HepG2 (cell line): Measurements from ENCODE around the gene ITGA7. TPM values are rescaled to one million over a fixed set of nuclear protein-coding genes. Genes with fewer than 3 reads are reported as not detected.

Source experiments
- DPF2 ChIP-seq: sonication (generic); formaldehyde crosslinking; IDR thresholded peaks from 2 replicates; pipeline ENCODE4 v1.4.0; 2020; ENCODE audit warnings: mild to moderate bottlenecking, low read depth, missing genetic modification reagents, borderline replicate concordance
- GATAD2A ChIP-seq: IDR thresholded peaks from 2 replicates; pipeline ENCODE4 v1.6.1; 2016
- JUN ChIP-seq: sonication (generic); formaldehyde crosslinking; IDR thresholded peaks from 2 replicates; pipeline ENCODE4 v1.4.0; 2020; ENCODE audit warnings: mild to moderate bottlenecking, missing genetic modification reagents
- SP4 ChIP-seq: sonication (generic); formaldehyde crosslinking; IDR thresholded peaks from 2 replicates; pipeline ENCODE4 v1.8.1; 2023; ENCODE audit warnings: mild to moderate bottlenecking, missing genetic modification reagents
- TCF12 ChIP-seq, 2 experiments: fragments of 450-650 bp in 1 of 2; sonication (generic) in 1 of 2; formaldehyde crosslinking in 1 of 2; IDR thresholded peaks; 2 replicates each; pipeline versions ENCODE4 v1.6.1 to v1.8.0; 2017 to 2022; ENCODE audit warnings: antibody characterized with exemption in 1 of 2, mild to moderate bottlenecking in 1 of 2, missing genetic modification reagents in 1 of 2, moderate library complexity in 1 of 2
- ZBTB3 ChIP-seq: sonication (generic); formaldehyde crosslinking; IDR thresholded peaks from 2 replicates; pipeline ENCODE4 v1.4.0; 2020; ENCODE audit warnings: low read depth, mild to moderate bottlenecking, moderate library complexity, missing genetic modification reagents, borderline replicate concordance
- ZNF180 ChIP-seq: sonication (generic); formaldehyde crosslinking; IDR thresholded peaks from 2 replicates; pipeline ENCODE4 v1.4.0; 2020; ENCODE audit warnings: low read depth, missing genetic modification reagents, borderline replicate concordance
- ZNF225 ChIP-seq: sonication (generic); formaldehyde crosslinking; IDR thresholded peaks from 2 replicates; pipeline ENCODE4 v1.4.0; 2020; ENCODE audit warnings: mild to moderate bottlenecking, missing genetic modification reagents
- polyA plus RNA-seq, 8 experiments: library from polyadenylated mRNA; depleted of rRNA in 3 of 8; stranded (reverse) in 7 of 8; unstranded in 1 of 8; fragments of >200 nt; fragmentation: Illumina TruSeq in 4 of 8; extraction: Trizol in 4 of 8; gene quantifications; 2 replicates each; pipeline versions ENCODE4 v1.2.1 to v1.2.3, GENCODE V29; 2011 to 2016; ENCODE audit warnings: low read depth in 4 of 8, missing spikeins in 1 of 8, mixed read lengths in 1 of 8; ENCODE audit not compliant: insufficient read depth in 1 of 8
- total RNA-seq, 5 experiments: library from RNA; depleted of rRNA; stranded (reverse); fragments of >200 nt; fragmentation: Illumina TruSeq; extraction: Trizol; gene quantifications; 2 replicates each; pipeline ENCODE4 v1.2.3, GENCODE V29; 2016; ENCODE audit warnings: low read depth in 1 of 5
- TF ChIP-seq, protein P1 (sequence below): sonication (generic); formaldehyde crosslinking; IDR thresholded peaks from 2 replicates; pipeline ENCODE4 v1.4.0; 2020; ENCODE audit warnings: missing genetic modification reagents, low read depth, mild to moderate bottlenecking, borderline replicate concordance
- TF ChIP-seq, protein P2 (sequence below): sonication (generic); formaldehyde crosslinking; conservative IDR thresholded peaks from 2 replicates; pipeline ENCODE4 v1.4.0; 2020; ENCODE audit warnings: missing genetic modification reagents
- TF ChIP-seq, protein P3 (sequence below): sonication (generic); formaldehyde crosslinking; IDR thresholded peaks from 2 replicates; pipeline ENCODE4 v1.4.0; 2020; ENCODE audit warnings: mild to moderate bottlenecking, missing genetic modification reagents
- TF ChIP-seq, protein P4 (sequence below): sonication (generic); formaldehyde crosslinking; conservative IDR thresholded peaks from 2 replicates; pipeline ENCODE4 v1.5.0; 2020; ENCODE audit warnings: missing genetic modification reagents
- TF ChIP-seq, protein P5 (sequence below): sonication (generic); formaldehyde crosslinking; IDR thresholded peaks from 2 replicates; pipeline ENCODE4 v1.5.0; 2020; ENCODE audit warnings: mild to moderate bottlenecking, low read depth, missing genetic modification reagents, borderline replicate concordance
- TF ChIP-seq, protein P6 (sequence below): IDR thresholded peaks from 2 replicates; pipeline ENCODE4 v1.6.1; 2018; ENCODE audit warnings: missing genetic modification reagents
- TF ChIP-seq, protein P7 (sequence below): sonication (generic); formaldehyde crosslinking; IDR thresholded peaks from 2 replicates; pipeline ENCODE4 v1.4.0; 2020; ENCODE audit warnings: mild to moderate bottlenecking, missing genetic modification reagents

ITGA7 gene
- total and polyA plus RNA-seq, 2 of the 13 experiments (the other 11 are each of a cell fraction or from before 2014, with no cell fraction given), result 0.65 to 0.75 TPM

DNA sequence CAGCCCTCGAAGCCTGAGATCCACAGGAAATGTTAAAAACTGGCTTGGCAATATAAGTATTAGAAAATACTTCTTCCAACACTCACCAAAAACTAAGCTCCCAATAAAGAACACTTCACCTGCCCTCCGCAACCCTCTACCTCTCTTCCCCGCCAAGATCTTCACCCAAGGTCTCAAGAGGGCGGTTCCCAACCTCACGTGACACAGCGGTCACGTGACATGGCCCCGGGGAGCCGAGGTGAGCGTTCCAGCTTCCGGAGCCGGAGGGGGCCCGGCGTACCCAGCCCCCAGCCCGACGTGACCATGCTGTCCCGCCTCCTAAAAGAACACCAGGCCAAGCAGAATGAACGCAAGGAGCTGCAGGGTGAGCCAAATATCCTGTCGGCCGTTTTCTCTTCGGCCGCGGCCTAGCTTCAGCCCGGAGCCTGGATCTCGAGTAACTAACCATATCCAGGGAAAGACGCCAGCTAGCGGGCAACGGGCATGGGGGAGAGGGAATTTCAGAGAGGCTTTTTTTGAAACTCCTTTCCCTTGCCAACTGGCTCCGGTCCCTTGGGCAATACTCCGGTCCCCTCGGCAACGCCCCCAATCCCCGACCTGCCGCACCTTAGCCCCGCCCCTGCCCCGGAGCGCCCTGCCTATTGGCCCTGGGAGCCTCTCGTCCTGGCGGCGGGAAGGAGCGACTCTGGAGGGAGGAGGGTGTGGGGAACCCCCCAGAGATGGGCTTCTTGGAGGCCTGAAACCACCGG is 8.3 kb upstream of the ITGA7 start, which contains the start of gene BLOC1S1 (continued):
- TF ChIP-seq GATAD2A (CRISPR knock-in tag) (peak; percentile 74), JUN (CRISPR knock-in tag) (no peak), DPF2 (CRISPR knock-in tag) (no peak), SP4 (CRISPR knock-in tag) (peak; percentile 88; the same call in 1 of the 2 replicates), TCF12 (IDR thresholded peaks at IDR 0.05) (no peak), TCF12 (CRISPR knock-in tag; IDR thresholded peaks at IDR 0.05) (no peak), ZBTB3 (no peak), ZNF225 (no peak), ZNF180 (CRISPR knock-in tag) (no peak)
- TF ChIP-seq, protein P1, sequence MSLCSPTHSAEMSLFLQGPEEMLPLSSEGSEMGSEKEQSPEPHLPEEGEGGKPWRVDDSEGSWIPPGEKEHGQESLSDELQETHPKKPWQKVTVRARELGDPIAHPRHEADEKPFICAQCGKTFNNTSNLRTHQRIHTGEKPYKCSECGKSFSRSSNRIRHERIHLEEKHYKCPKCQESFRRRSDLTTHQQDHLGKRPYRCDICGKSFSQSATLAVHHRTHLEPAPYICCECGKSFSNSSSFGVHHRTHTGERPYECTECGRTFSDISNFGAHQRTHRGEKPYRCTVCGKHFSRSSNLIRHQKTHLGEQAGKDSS (CRISPR knock-in tag), result peak; percentile 50; the same call in 1 of the 2 replicates
- TF ChIP-seq, protein P2, sequence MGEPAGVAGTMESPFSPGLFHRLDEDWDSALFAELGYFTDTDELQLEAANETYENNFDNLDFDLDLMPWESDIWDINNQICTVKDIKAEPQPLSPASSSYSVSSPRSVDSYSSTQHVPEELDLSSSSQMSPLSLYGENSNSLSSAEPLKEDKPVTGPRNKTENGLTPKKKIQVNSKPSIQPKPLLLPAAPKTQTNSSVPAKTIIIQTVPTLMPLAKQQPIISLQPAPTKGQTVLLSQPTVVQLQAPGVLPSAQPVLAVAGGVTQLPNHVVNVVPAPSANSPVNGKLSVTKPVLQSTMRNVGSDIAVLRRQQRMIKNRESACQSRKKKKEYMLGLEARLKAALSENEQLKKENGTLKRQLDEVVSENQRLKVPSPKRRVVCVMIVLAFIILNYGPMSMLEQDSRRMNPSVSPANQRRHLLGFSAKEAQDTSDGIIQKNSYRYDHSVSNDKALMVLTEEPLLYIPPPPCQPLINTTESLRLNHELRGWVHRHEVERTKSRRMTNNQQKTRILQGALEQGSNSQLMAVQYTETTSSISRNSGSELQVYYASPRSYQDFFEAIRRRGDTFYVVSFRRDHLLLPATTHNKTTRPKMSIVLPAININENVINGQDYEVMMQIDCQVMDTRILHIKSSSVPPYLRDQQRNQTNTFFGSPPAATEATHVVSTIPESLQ (CRISPR knock-in tag), result peak; percentile 28; the same call in 1 of the 2 replicates
- TF ChIP-seq, protein P3, sequence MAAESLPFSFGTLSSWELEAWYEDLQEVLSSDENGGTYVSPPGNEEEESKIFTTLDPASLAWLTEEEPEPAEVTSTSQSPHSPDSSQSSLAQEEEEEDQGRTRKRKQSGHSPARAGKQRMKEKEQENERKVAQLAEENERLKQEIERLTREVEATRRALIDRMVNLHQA (CRISPR knock-in tag), result no peak
- TF ChIP-seq, protein P4, sequence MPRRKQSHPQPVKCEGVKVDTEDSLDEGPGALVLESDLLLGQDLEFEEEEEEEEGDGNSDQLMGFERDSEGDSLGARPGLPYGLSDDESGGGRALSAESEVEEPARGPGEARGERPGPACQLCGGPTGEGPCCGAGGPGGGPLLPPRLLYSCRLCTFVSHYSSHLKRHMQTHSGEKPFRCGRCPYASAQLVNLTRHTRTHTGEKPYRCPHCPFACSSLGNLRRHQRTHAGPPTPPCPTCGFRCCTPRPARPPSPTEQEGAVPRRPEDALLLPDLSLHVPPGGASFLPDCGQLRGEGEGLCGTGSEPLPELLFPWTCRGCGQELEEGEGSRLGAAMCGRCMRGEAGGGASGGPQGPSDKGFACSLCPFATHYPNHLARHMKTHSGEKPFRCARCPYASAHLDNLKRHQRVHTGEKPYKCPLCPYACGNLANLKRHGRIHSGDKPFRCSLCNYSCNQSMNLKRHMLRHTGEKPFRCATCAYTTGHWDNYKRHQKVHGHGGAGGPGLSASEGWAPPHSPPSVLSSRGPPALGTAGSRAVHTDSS (CRISPR knock-in tag), result no peak
- TF ChIP-seq, protein P5, sequence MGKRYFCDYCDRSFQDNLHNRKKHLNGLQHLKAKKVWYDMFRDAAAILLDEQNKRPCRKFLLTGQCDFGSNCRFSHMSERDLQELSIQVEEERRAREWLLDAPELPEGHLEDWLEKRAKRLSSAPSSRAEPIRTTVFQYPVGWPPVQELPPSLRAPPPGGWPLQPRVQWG (CRISPR knock-in tag), result no peak
- TF ChIP-seq, protein P6, sequence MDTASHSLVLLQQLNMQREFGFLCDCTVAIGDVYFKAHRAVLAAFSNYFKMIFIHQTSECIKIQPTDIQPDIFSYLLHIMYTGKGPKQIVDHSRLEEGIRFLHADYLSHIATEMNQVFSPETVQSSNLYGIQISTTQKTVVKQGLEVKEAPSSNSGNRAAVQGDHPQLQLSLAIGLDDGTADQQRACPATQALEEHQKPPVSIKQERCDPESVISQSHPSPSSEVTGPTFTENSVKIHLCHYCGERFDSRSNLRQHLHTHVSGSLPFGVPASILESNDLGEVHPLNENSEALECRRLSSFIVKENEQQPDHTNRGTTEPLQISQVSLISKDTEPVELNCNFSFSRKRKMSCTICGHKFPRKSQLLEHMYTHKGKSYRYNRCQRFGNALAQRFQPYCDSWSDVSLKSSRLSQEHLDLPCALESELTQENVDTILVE (CRISPR knock-in tag), result peak; percentile 69; the same call in 1 of the 2 replicates
- TF ChIP-seq, protein P7, sequence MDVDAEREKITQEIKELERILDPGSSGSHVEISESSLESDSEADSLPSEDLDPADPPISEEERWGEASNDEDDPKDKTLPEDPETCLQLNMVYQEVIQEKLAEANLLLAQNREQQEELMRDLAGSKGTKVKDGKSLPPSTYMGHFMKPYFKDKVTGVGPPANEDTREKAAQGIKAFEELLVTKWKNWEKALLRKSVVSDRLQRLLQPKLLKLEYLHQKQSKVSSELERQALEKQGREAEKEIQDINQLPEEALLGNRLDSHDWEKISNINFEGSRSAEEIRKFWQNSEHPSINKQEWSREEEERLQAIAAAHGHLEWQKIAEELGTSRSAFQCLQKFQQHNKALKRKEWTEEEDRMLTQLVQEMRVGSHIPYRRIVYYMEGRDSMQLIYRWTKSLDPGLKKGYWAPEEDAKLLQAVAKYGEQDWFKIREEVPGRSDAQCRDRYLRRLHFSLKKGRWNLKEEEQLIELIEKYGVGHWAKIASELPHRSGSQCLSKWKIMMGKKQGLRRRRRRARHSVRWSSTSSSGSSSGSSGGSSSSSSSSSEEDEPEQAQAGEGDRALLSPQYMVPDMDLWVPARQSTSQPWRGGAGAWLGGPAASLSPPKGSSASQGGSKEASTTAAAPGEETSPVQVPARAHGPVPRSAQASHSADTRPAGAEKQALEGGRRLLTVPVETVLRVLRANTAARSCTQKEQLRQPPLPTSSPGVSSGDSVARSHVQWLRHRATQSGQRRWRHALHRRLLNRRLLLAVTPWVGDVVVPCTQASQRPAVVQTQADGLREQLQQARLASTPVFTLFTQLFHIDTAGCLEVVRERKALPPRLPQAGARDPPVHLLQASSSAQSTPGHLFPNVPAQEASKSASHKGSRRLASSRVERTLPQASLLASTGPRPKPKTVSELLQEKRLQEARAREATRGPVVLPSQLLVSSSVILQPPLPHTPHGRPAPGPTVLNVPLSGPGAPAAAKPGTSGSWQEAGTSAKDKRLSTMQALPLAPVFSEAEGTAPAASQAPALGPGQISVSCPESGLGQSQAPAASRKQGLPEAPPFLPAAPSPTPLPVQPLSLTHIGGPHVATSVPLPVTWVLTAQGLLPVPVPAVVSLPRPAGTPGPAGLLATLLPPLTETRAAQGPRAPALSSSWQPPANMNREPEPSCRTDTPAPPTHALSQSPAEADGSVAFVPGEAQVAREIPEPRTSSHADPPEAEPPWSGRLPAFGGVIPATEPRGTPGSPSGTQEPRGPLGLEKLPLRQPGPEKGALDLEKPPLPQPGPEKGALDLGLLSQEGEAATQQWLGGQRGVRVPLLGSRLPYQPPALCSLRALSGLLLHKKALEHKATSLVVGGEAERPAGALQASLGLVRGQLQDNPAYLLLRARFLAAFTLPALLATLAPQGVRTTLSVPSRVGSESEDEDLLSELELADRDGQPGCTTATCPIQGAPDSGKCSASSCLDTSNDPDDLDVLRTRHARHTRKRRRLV (CRISPR knock-in tag), result no peak
